Type B pancreatic cell (in vitro differentiated cells): Measurements from ENCODE around the gene PRG3. TPM values are rescaled to one million over a fixed set of nuclear protein-coding genes. Genes with fewer than 3 reads are reported as not detected.

Experiments
- DNase-seq: peaks from one replicate; pipeline ENCODE4 v3.0.0; 2021; ENCODE audit warnings: mixed read lengths; ENCODE audit not compliant: unreplicated experiment; ENCODE audit errors: extremely low spot score
- H3K27ac Mint-ChIP-seq: 2 replicates; pipeline ENCODE4 v1.8.0; 2021; ENCODE audit warnings: mild to moderate bottlenecking, mixed read lengths
- H3K27me3 Mint-ChIP-seq: 2 replicates; pipeline ENCODE4 v1.8.0; 2021; ENCODE audit warnings: mixed read lengths
- H3K36me3 Mint-ChIP-seq: 2 replicates; pipeline ENCODE4 v1.8.0; 2021; ENCODE audit warnings: mixed read lengths
- H3K4me1 Mint-ChIP-seq: one replicate; pipeline ENCODE4 v1.8.0; 2021; ENCODE audit warnings: mixed read lengths; ENCODE audit not compliant: unreplicated experiment
- H3K4me3 Mint-ChIP-seq: 2 replicates; pipeline ENCODE4 v1.8.0; 2021; ENCODE audit warnings: mild to moderate bottlenecking, mixed read lengths
- H3K9me3 Mint-ChIP-seq: 2 replicates; pipeline ENCODE4 v1.8.0; 2021; ENCODE audit warnings: mixed read lengths
- total RNA-seq: library from RNA; stranded (reverse); gene quantifications from 2 replicates; pipeline ENCODE4 v1.2.1, GENCODE V29; 2021; ENCODE audit warnings: low replicate concordance
- TF ChIP-seq, protein P1 (sequence below): fragments of 200-600 bp; sonication (generic); conservative IDR thresholded peaks from 2 replicates; pipeline ENCODE4 v1.5.0; 2021; ENCODE audit warnings: antibody characterized with exemption, mild to moderate bottlenecking

Gene PRG3
- total RNA-seq, 1 donor from 2014 or later, result not detected

DNA sequence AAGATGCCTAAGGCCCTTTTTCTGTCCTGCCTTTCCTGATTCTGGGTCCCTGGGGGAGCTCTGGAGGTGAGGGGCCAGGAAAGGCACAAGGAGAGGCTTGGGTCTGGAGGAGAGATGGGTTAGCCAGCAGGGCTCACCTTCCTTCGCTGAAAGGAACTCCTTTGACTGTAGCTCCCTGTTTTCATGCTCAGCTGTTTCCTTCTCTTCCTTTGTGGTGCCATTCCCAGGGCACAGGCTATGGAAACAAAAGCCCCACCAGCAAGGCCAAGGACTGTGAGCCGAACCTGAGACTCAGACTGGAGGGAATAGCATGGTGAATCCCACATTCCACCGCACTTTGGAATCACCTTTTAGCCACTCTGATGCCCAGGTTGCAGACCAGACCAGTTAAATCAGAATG, 35.5 kb upstream of the PRG3 start:
- H3K36me3 Mint-ChIP-seq, result peaks cover 29% of the 10 kb centered on the region
- no peaks in the 10 kb centered on the region for H3K4me1 Mint-ChIP-seq
- H3K4me3 Mint-ChIP-seq, result no peak overlapping the region
- H3K27me3 Mint-ChIP-seq, result no peaks in the 10 kb centered on the region
- H3K9me3 Mint-ChIP-seq, result no peaks in the 10 kb centered on the region
- no peak overlapping the region for H3K27ac Mint-ChIP-seq
- no peak for DNase-seq
- TF ChIP-seq, protein P1, sequence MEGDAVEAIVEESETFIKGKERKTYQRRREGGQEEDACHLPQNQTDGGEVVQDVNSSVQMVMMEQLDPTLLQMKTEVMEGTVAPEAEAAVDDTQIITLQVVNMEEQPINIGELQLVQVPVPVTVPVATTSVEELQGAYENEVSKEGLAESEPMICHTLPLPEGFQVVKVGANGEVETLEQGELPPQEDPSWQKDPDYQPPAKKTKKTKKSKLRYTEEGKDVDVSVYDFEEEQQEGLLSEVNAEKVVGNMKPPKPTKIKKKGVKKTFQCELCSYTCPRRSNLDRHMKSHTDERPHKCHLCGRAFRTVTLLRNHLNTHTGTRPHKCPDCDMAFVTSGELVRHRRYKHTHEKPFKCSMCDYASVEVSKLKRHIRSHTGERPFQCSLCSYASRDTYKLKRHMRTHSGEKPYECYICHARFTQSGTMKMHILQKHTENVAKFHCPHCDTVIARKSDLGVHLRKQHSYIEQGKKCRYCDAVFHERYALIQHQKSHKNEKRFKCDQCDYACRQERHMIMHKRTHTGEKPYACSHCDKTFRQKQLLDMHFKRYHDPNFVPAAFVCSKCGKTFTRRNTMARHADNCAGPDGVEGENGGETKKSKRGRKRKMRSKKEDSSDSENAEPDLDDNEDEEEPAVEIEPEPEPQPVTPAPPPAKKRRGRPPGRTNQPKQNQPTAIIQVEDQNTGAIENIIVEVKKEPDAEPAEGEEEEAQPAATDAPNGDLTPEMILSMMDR, result no peak

DNA sequence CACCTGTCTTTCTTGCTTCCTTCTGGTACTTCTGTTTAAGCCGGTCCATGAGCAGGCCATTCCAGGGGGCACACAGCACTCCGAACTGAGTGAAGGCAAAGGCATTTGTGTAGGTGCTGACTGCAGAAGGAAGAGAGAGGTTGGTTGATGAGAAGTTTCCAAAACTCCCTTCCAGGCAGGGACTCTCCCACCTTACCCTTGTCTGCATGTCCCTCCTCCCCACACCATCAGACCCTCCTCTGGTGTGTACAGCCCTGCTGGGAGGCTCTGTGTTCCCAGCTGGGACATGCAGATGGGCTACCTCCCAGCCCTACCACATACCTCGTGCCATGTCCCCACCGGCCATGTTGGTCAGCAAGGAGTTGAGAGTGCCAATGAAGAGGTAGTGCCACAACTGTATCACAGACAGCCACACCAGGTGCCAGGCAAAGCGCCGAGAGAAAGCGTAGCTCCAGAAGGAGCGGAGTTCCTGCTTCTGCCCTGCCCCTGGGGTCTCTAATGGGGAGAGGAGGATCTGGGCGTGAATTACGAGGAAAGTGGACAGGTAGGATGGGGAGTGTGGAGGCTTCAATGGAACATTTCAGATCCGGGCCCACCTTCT, 33.8 kb upstream of the PRG3 start:
- Mint-ChIP-seq H3K27ac (no peak overlapping the region), H3K36me3 (peaks cover 38% of the 10 kb centered on the region), H3K4me3 (no peak overlapping the region), H3K9me3 (no peaks in the 10 kb centered on the region), H3K27me3 (no peaks in the 10 kb centered on the region), H3K4me1 (no peaks in the 10 kb centered on the region)
- TF ChIP-seq, protein P1, result no peak
- DNase-seq, result no peak

DNA sequence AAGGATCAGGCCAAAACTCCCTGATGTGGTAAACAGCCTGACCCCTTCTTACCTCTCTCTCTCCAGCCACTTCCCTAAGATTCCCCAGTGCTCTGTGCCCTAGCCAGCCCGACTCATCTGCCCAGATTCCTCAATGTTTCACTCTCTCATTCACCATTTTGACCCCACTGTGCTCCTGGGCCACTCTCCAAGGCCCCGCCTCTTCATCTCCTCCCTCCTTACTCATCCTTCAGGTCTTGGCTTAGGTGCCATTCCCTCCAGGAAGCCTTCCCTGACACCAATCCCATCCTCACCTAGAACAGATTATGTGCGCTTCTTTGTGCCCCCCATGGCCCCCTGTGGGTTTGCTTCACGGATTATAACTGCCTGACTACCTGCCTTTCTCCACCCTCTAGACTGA, 32.7 kb upstream of the PRG3 start:
- Mint-ChIP-seq H3K9me3 (no peaks in the 10 kb centered on the region), H3K27me3 (no peaks in the 10 kb centered on the region), H3K27ac (no peak overlapping the region), H3K4me3 (no peak overlapping the region), H3K36me3 (peaks cover 38% of the 10 kb centered on the region), H3K4me1 (no peaks in the 10 kb centered on the region)
- no peak for DNase-seq
- TF ChIP-seq, protein P1, result no peak

GRCh38 chr11:57410287-57410686, 29.3 kb upstream of the PRG3 start:
- no peaks in the 10 kb centered on the region for H3K27me3 Mint-ChIP-seq
- H3K27ac Mint-ChIP-seq, result no peak overlapping the region
- TF ChIP-seq, protein P1, result no peak
- H3K4me1 Mint-ChIP-seq, result no peaks in the 10 kb centered on the region
- no peaks in the 10 kb centered on the region for H3K9me3 Mint-ChIP-seq
- no peak for DNase-seq
- no peak overlapping the region for H3K4me3 Mint-ChIP-seq
- H3K36me3 Mint-ChIP-seq, result peaks cover 26% of the 10 kb centered on the region

GRCh38 chr11:57409321-57410100, 28.6 kb upstream of the PRG3 start:
- no peaks in the 10 kb centered on the region for H3K27me3 Mint-ChIP-seq
- H3K36me3 Mint-ChIP-seq, result peaks cover 18% of the 10 kb centered on the region
- no peaks in the 10 kb centered on the region for H3K4me1 Mint-ChIP-seq
- H3K9me3 Mint-ChIP-seq, result no peaks in the 10 kb centered on the region
- H3K27ac Mint-ChIP-seq, result no peak overlapping the region
- no peak overlapping the region for H3K4me3 Mint-ChIP-seq
- DNase-seq, result no peak
- TF ChIP-seq, protein P1, result no peak
